ENCODE data around the gene TWIST1.

TWIST1 gene

DNA sequence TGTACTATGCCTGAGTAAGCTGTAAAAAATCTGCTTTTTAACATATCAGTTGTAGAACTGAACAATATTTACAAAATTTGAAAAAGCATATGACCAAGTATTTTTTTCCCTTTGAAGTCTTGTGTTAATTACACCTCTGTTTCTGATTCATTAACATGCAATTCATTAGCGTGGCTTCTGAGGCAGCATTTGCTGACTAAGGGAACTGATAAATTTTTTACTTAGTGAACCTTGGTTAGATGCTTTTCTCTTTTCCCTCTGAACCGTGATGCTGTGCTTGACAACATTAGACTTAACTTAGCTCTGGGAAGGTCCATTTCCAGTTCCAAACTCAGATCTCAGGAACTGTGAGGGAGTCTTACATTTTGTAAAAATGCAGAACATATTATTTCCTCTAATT lies 28.1 kb downstream of the TWIST1 start:
- H3K36me3 ChIP-seq (ENCODE audit: insufficient read depth, low read length) = no peaks in the 10 kb centered on the region
- H3K9me2 ChIP-seq (replicated peaks; ENCODE audit: low read depth, low read length) = no peaks in the 10 kb centered on the region
- H3K4me3 ChIP-seq (ENCODE audit: low read length, poor library complexity, severe bottlenecking) = no peak overlapping the region
- no peak overlapping the region for H2AFZ ChIP-seq (ENCODE audit: low read length)
- H3K4me1 ChIP-seq (ENCODE audit: insufficient read depth, low read length, poor library complexity, severe bottlenecking) = peaks cover 6% of the 10 kb centered on the region
- H3K27me3 ChIP-seq (ENCODE audit: insufficient read depth, low read length, poor library complexity, severe bottlenecking) = no peaks in the 10 kb centered on the region
- no peak for TF ChIP-seq EZH2phosphoT487 (IDR thresholded peaks at IDR 0.05; ENCODE audit: borderline replicate concordance)
- TF ChIP-seq, protein P1, sequence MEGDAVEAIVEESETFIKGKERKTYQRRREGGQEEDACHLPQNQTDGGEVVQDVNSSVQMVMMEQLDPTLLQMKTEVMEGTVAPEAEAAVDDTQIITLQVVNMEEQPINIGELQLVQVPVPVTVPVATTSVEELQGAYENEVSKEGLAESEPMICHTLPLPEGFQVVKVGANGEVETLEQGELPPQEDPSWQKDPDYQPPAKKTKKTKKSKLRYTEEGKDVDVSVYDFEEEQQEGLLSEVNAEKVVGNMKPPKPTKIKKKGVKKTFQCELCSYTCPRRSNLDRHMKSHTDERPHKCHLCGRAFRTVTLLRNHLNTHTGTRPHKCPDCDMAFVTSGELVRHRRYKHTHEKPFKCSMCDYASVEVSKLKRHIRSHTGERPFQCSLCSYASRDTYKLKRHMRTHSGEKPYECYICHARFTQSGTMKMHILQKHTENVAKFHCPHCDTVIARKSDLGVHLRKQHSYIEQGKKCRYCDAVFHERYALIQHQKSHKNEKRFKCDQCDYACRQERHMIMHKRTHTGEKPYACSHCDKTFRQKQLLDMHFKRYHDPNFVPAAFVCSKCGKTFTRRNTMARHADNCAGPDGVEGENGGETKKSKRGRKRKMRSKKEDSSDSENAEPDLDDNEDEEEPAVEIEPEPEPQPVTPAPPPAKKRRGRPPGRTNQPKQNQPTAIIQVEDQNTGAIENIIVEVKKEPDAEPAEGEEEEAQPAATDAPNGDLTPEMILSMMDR (conservative IDR thresholded peaks at IDR 0.05; ENCODE audit: low read length) = no peak
- no peaks in the 10 kb centered on the region for H3K79me2 ChIP-seq (ENCODE audit: insufficient read depth, low read length)
- no peak overlapping the region for H3K4me2 ChIP-seq (ENCODE audit: low read depth, low read length, poor library complexity, severe bottlenecking)
- H4K20me1 ChIP-seq (ENCODE audit: insufficient read depth, low read length, poor library complexity, severe bottlenecking) = no peaks in the 10 kb centered on the region
- no peaks in the 10 kb centered on the region for H3K9me3 ChIP-seq (ENCODE audit: insufficient read depth, low read depth, low read length)
- no peaks in the 10 kb centered on the region for H3F3A ChIP-seq (ENCODE audit: low read depth)
- H3K9ac ChIP-seq (ENCODE audit: low read depth, low read length, poor library complexity, severe bottlenecking) = no peak overlapping the region

DNA sequence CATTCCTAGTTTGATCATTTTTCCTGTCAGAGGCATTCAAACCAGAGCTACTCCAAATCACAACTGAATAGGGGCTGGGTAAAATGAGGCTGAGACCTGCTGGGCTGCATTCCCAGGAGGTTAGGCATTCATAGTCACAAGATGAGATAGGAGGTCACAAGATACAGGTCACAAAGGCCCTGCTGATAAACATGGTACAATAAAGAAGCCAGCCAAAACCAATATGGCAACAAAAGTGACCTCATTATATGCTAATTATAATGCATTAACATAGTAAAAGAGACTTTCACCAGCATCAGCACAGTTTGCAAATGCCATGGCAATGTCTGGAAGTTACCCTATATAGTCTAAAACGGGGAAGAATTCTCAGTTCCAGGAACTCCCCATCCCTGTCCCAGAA lies 37.3 kb downstream of the TWIST1 start:
- H3K36me3 ChIP-seq (ENCODE audit: insufficient read depth, low read length) = no peaks in the 10 kb centered on the region
- H3K79me2 ChIP-seq (ENCODE audit: insufficient read depth, low read length) = no peaks in the 10 kb centered on the region
- H3K4me3 ChIP-seq (ENCODE audit: low read length, poor library complexity, severe bottlenecking) = no peak overlapping the region
- no peaks in the 10 kb centered on the region; the same call in 1 of the 2 replicates for H3K9me3 ChIP-seq (ENCODE audit: insufficient read depth, low read depth, low read length)
- H3K9ac ChIP-seq (ENCODE audit: low read depth, low read length, poor library complexity, severe bottlenecking) = no peak overlapping the region
- H2AFZ ChIP-seq (ENCODE audit: low read length) = no peak overlapping the region
- no peaks in the 10 kb centered on the region for H4K20me1 ChIP-seq (ENCODE audit: insufficient read depth, low read length, poor library complexity, severe bottlenecking)
- H3K9me2 ChIP-seq (replicated peaks; ENCODE audit: low read depth, low read length) = no peaks in the 10 kb centered on the region
- H3F3A ChIP-seq (ENCODE audit: low read depth) = no peaks in the 10 kb centered on the region
- H3K4me1 ChIP-seq (ENCODE audit: insufficient read depth, low read length, poor library complexity, severe bottlenecking) = no peaks in the 10 kb centered on the region
- H3K27me3 ChIP-seq (ENCODE audit: insufficient read depth, low read length, poor library complexity, severe bottlenecking) = no peaks in the 10 kb centered on the region
- TF ChIP-seq EZH2phosphoT487 (IDR thresholded peaks at IDR 0.05; ENCODE audit: borderline replicate concordance) = no peak
- TF ChIP-seq, protein P1 (conservative IDR thresholded peaks at IDR 0.05; ENCODE audit: low read length) = no peak
- no peak overlapping the region for H3K4me2 ChIP-seq (ENCODE audit: low read depth, low read length, poor library complexity, severe bottlenecking)

DNA sequence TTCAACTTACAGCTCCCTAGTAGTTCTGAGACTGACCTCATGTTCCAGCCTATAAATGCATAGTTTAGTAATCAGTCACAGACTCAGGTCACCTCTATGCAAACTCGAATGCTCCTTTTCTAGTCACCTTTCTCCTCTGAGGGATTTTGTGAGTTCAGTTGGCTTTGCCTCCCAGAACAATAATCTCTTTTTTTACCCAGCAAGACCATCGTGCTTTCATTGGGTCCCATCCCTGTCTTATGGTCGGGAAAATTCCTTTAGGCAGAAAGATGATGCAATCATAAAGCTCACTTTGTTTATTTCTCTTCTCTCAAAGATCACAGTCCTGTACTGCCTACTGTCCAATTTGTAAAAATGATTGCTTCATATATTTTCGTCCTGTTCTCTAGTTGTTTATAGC lies 38.4 kb downstream of the TWIST1 start:
- H4K20me1 ChIP-seq (ENCODE audit: insufficient read depth, low read length, poor library complexity, severe bottlenecking) = no peaks in the 10 kb centered on the region
- no peaks in the 10 kb centered on the region for H3K4me1 ChIP-seq (ENCODE audit: insufficient read depth, low read length, poor library complexity, severe bottlenecking)
- H3K36me3 ChIP-seq (ENCODE audit: insufficient read depth, low read length) = no peaks in the 10 kb centered on the region
- TF ChIP-seq EZH2phosphoT487 (IDR thresholded peaks at IDR 0.05; ENCODE audit: borderline replicate concordance) = no peak
- TF ChIP-seq, protein P1 (conservative IDR thresholded peaks at IDR 0.05; ENCODE audit: low read length) = no peak
- no peaks in the 10 kb centered on the region for H3K79me2 ChIP-seq (ENCODE audit: insufficient read depth, low read length)
- no peak overlapping the region for H3K4me3 ChIP-seq (ENCODE audit: low read length, poor library complexity, severe bottlenecking)
- no peaks in the 10 kb centered on the region for H3F3A ChIP-seq (ENCODE audit: low read depth)
- no peaks in the 10 kb centered on the region for H3K9me2 ChIP-seq (replicated peaks; ENCODE audit: low read depth, low read length)
- no peaks in the 10 kb centered on the region; the same call in none of the 2 replicates for H3K9me3 ChIP-seq (ENCODE audit: insufficient read depth, low read depth, low read length)
- no peak overlapping the region for H3K4me2 ChIP-seq (ENCODE audit: low read depth, low read length, poor library complexity, severe bottlenecking)
- H2AFZ ChIP-seq (ENCODE audit: low read length) = no peak overlapping the region
- H3K27me3 ChIP-seq (ENCODE audit: insufficient read depth, low read length, poor library complexity, severe bottlenecking) = no peaks in the 10 kb centered on the region
- H3K9ac ChIP-seq (ENCODE audit: low read depth, low read length, poor library complexity, severe bottlenecking) = no peak overlapping the region
